Measurements from ENCODE around the gene PYROXD2. TPM values are rescaled to one million over a fixed set of nuclear protein-coding genes. Genes with fewer than 3 reads are reported as not detected.

Gene PYROXD2
- total RNA-seq, 1 donor from 2014 or later = 15.8 TPM

DNA sequence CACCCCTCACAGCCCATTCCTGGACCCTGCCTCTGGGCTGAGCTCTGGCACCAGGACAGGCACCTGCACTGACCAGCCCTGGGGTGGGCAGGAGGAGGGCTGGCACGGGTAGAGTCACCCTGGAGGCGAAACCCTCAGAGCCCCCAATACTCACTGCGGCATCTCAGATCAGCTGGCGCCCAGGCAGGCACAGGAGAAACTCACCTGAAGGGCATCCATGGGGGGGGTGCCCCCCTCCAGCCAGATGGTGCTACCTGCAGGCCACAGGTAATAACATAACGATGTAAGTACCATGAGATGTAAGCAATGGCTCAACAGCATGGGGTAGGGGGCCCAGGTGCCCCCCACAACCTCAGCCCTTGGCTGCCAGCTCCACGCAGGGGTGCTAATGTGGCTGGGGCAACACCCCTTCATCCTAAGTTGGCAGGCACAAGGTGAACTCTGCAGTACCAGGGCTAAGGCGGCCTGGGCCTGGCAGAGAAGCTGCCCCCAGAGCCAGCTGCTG, 12.1 kb upstream of the PYROXD2 start:
- Mint-ChIP-seq H3K36me3 (ENCODE audit: insufficient read depth) (peaks cover 16% of the 10 kb centered on the region), H3K4me3 (ENCODE audit: low read depth) (no peak overlapping the region), H3K4me1 (ENCODE audit: low read depth) (no peaks in the 10 kb centered on the region), H3K9me3 (ENCODE audit: low read depth) (peaks cover 3% of the 10 kb centered on the region), H3K27me3 (no peaks in the 10 kb centered on the region), H3K27ac (no peak overlapping the region)
- DNase-seq (ENCODE audit: low spot score, unreplicated experiment) = no peak
- TF ChIP-seq, protein P1, sequence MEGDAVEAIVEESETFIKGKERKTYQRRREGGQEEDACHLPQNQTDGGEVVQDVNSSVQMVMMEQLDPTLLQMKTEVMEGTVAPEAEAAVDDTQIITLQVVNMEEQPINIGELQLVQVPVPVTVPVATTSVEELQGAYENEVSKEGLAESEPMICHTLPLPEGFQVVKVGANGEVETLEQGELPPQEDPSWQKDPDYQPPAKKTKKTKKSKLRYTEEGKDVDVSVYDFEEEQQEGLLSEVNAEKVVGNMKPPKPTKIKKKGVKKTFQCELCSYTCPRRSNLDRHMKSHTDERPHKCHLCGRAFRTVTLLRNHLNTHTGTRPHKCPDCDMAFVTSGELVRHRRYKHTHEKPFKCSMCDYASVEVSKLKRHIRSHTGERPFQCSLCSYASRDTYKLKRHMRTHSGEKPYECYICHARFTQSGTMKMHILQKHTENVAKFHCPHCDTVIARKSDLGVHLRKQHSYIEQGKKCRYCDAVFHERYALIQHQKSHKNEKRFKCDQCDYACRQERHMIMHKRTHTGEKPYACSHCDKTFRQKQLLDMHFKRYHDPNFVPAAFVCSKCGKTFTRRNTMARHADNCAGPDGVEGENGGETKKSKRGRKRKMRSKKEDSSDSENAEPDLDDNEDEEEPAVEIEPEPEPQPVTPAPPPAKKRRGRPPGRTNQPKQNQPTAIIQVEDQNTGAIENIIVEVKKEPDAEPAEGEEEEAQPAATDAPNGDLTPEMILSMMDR (IDR thresholded peaks at IDR 0.05; ENCODE audit: unreplicated experiment) = no peak

DNA sequence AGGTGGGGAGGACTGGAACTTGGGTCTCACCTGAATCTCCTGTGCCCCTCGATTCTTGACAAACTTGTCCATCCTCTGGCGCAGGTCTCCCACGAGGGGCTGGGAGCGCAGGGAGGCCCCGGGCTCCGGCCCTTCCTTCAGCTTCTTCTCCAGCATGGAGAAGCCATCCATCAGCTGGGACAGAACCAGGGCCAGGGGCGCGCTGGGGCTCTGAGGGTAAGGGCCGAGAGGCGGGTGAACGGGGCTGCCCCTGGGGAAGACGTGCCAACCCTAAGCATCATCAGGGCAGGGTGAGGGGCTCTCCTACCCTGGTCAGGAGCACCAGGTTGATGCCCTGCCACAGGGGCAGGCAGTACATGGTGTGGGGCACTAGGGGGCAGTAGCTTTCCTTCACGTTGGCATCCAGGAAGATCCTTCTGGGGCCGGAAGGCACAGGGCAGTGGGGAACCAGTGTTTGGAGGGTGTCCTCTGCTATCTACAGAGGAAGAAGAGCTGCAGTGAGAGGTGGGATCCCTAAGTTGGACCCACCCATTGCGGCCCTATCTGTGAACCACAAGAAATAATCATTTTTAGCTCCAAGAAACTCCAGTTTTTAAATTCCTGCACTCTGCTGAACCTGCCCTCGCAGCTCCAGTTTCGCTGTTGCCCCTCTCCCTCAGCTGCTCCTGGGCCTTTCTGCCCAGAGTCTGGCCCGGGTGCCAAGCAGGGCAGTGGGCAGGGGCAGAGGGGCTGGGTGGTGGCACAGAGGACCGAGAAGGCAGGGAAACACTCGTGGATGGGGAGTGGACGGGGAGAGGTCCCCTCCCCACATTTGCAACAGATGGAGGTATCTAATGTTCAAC, 10.8 kb upstream of the PYROXD2 start:
- H3K4me3 Mint-ChIP-seq (ENCODE audit: low read depth) = no peak overlapping the region
- H3K27me3 Mint-ChIP-seq = no peaks in the 10 kb centered on the region
- no peak overlapping the region for H3K27ac Mint-ChIP-seq
- H3K4me1 Mint-ChIP-seq (ENCODE audit: low read depth) = no peaks in the 10 kb centered on the region
- peaks cover 5% of the 10 kb centered on the region for H3K36me3 Mint-ChIP-seq (ENCODE audit: insufficient read depth)
- TF ChIP-seq, protein P1 (IDR thresholded peaks at IDR 0.05; ENCODE audit: unreplicated experiment) = peak; percentile 68
- H3K9me3 Mint-ChIP-seq (ENCODE audit: low read depth) = no peaks in the 10 kb centered on the region
- no peak for DNase-seq (ENCODE audit: low spot score, unreplicated experiment)

DNA sequence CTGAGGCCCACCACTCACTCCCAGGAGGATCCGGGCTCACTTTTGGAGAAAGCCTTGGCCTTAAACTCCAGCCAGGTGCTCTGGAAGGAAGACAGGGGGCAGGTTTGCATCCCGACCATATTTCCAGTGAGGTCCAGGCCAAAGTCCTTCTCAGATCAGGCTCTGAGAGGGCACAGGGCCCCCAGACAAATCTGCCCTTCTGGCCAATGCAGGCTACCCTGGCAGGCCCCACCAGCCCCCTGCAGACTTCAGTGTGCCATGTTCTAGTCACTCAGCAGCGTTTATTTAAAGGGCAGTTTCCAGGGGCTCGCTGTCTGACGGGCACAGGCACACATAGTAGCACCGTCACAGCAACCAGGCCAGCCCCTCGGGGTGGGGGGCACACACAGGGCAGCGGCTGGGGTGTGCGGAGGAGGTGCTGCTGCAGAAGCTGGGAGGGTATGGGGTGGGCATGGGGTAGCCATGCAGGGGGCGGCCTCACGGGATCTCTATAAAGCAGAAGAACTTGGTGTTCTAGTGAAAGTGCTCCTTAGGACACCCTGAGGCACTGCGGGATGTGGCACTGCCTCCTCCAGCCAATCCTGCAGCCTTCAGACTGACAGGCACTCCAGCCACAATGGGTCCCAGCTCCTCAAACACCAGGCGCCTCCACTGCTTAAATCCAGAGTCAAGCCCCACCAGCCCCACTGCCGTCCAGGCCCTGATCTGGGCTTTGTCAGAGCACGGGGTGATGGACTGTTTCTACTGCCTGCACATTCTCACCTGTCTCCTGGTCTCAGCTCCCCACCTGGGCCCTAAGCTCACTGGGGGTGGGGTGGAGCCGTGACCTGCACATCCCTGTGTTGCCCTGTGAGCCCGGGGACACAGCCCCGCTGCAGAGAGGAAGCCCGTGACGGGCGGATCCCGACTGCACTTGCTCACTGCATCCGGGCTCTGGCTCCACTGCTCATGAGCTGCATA, 9.6 kb upstream of the PYROXD2 start:
- Mint-ChIP-seq H3K4me1 (ENCODE audit: low read depth) (no peaks in the 10 kb centered on the region), H3K4me3 (ENCODE audit: low read depth) (no peak overlapping the region), H3K27me3 (no peaks in the 10 kb centered on the region), H3K27ac (no peak overlapping the region), H3K9me3 (ENCODE audit: low read depth) (no peaks in the 10 kb centered on the region), H3K36me3 (ENCODE audit: insufficient read depth) (peaks cover 2% of the 10 kb centered on the region)
- DNase-seq (ENCODE audit: low spot score, unreplicated experiment) = no peak
- TF ChIP-seq, protein P1 (IDR thresholded peaks at IDR 0.05; ENCODE audit: unreplicated experiment) = no peak

DNA sequence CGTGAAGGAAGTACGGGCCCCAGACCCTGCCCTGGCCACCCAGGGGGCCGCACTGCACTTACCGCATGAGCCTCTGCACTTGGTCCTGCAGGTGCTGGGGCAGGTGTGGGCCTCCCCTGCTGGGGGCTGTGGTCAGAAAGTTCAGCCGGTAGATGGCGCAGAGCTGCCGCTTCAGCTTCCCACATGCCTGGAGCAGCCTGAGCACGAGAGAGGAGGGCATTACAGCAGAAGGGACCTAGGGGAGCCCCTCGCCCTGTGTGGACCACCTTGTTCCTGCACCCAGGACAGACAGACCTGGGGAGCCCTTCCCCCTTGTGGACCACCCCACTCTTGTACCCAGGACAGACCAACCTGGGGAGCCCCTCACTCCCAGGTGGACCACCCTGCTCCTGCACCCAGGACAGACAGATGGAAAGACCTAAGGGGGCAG, 8.7 kb upstream of the PYROXD2 start:
- no peak overlapping the region for H3K4me3 Mint-ChIP-seq (ENCODE audit: low read depth)
- TF ChIP-seq, protein P1 (IDR thresholded peaks at IDR 0.05; ENCODE audit: unreplicated experiment) = peak; percentile 72
- no peak for DNase-seq (ENCODE audit: low spot score, unreplicated experiment)
- no peak overlapping the region for H3K27ac Mint-ChIP-seq
- no peaks in the 10 kb centered on the region for H3K27me3 Mint-ChIP-seq
- H3K4me1 Mint-ChIP-seq (ENCODE audit: low read depth) = no peaks in the 10 kb centered on the region
- H3K36me3 Mint-ChIP-seq (ENCODE audit: insufficient read depth) = peaks cover 4% of the 10 kb centered on the region
- H3K9me3 Mint-ChIP-seq (ENCODE audit: low read depth) = no peaks in the 10 kb centered on the region

DNA sequence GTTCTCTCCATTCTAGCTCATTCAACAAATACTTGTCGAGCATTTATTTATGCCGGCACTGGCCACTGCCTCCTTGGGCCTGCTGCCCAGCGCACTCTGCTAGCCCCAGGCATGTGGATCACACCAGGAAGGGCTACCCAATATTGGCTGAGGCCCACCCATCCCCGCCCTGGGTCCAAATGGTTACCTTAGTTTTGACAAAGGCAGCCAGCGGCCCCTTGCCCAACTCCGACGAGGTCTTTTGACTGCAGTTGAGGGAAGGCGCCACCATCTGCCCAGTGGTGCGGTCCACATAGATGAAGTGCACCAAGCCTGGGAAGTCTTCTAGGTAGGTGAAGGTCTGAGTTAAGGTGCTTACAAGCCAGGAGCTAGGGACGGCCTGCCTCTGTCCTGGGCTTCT, 7.2 kb upstream of the PYROXD2 start:
- no peaks in the 10 kb centered on the region for H3K4me1 Mint-ChIP-seq (ENCODE audit: low read depth)
- H3K27ac Mint-ChIP-seq = no peak overlapping the region
- H3K27me3 Mint-ChIP-seq = no peaks in the 10 kb centered on the region
- H3K36me3 Mint-ChIP-seq (ENCODE audit: insufficient read depth) = peaks cover 4% of the 10 kb centered on the region
- no peaks in the 10 kb centered on the region for H3K9me3 Mint-ChIP-seq (ENCODE audit: low read depth)
- DNase-seq (ENCODE audit: low spot score, unreplicated experiment) = no peak
- no peak overlapping the region for H3K4me3 Mint-ChIP-seq (ENCODE audit: low read depth)
- TF ChIP-seq, protein P1 (IDR thresholded peaks at IDR 0.05; ENCODE audit: unreplicated experiment) = no peak

All from progenitor cell of endocrine pancreas (in vitro differentiated cells).